Hematopoietic multipotent progenitor cell treated with erythropoietin and hydrocortisone succinate and interleukin-3 and kit ligand, for 17 days (in vitro differentiated cells): ENCODE results near the gene CFAP99.
"Not testable (repeated sequence)": the region's sequence is repeated elsewhere in the genome, so short reads cannot be mapped to it uniquely, and the experiment has no call there.

ENCODE experiments used
- DNase-seq: peaks from one replicate; pipeline ENCODE4 v3.0.0-alpha.2; 2015; ENCODE audit warnings: low spot score

Gene CFAP99

GRCh38 chr4:2429945-2430757 is 11.4 kb downstream of the CFAP99 start:
- not testable (repeated sequence) for DNase-seq

- DNase-seq, result no peak
These were observed 13.2 kb downstream of the CFAP99 start for GRCh38 chr4:2432004-2432403.

DNA sequence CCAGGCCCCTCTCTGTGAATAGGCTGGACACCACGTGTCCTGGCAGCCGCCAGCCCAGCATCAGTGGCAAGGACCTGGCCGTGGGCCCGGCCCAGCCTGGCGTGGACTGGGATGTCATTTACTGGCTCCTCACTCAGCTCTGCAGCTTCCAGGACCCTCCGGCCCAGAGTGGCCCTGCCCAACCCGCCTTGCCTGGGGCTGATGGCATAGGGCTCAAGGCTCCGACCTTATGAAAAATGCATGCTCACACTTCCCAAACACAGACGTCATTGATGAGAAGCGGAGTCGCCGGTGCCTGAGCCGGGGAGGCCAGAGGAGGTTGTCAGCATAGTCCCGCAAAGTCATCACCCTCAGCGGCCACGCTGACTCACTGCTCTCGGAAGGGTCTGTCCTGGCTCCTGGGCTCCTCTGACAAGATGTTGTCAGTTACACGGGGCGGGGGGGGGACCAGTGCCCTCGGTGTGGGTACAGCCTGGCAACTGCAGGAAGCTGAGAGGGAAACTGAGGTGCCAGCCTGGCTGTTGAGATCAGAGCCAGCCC is 14.3 kb downstream of the CFAP99 start:
- DNase-seq, result no peak

- DNase-seq, result no peak
These were observed 15.0 kb downstream of the CFAP99 start for GRCh38 chr4:2433609-2434350.

GRCh38 chr4:2434420-2434819 is 15.7 kb downstream of the CFAP99 start:
- no peak for DNase-seq

DNA sequence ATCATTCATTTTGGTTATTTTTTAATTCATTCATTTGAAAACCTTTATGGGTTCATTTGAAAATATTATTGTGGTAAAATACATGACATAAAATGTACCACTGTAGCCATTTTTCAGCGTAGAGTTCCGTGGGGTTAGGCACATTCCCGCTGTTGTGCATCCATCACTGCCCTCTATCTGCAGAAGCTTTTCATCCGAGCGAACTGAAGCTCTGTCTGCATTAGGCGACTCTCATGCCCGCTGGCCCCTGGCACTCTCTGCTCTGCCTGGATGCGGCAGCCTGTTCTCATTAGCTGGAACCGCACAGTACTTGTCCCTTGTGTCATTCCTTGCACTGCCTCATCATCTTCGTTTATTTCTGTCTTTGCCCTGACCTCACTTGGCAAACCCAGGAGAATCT is 17.5 kb downstream of the CFAP99 start:
- no peak for DNase-seq

GRCh38 chr4:2436761-2437474 is 18.2 kb downstream of the CFAP99 start:
- DNase-seq, result no peak

DNA sequence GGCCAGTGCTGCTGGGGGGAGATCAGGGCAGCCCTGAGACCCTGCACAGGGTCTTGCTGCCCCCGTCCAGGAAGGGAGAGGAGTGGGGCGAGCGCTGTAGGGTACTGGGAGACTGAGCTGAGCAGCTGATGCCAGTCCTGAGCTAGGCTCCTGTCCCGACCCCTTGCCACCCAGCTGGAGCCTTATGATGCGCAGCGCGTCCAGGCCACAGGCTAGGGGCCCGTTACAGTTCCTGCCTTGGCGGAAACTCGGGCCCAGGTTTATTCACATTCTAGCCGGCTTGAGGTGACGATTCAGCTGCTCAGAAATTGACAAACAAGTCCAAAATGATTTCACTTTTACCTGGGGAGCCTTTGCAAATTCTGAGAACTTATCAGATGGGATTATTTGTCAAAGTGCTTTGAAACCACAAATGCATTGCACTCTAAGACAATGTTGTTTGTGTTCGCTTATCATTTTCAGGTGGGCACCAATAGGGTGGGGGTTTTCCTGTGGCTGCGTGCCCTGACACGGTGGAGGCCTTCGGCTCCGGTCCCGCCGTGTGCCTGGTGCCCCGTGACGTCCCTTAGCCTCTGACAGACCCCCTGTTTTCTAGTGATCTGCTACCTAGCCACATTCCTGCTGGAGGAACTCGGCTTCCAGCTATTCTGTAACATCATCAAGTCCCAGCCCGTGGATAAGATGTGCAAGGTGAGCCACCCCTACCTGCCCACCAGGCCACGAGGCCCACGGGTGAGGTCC is 18.9 kb downstream of the CFAP99 start:
- no peak for DNase-seq

- DNase-seq, result no peak
These were observed 20.3 kb downstream of the CFAP99 start for GRCh38 chr4:2438822-2439718.

DNA sequence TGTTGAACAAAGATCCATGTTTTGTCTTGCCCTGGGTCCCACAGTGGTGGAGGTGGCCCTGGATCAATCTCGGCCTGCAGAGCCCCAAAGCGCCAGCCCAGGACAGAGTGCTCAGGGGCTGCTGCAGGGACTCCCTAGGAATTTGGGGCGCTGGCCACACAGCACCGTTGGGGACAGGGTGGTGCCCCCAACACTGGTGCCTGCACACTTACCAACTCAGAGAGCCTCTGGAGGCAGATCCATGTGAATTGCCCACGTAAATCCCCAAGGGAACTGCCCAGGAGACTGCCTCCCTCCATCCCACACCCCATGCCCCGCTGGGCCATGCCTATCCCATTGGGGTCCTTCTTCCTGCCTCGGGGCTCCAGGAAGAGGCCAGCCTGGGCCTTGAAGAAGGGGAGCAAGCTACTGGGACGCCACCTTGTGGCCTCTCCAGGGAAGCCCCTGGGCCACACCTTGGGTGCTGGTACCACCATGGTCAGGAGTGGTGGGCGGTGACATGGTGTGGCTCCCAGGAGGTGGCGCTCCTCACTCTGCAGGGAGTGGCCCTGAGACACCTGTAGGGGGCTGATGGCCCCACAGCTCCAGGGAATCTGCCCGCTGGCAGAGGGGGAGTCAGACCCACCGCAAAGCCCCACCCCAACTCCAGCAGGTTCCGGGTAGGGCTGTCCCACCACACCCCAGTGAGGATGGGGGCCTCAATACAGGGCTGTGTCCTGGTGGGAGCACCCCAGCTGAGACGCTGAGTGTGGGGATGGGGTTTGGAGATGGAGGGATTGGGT is 22.8 kb downstream of the CFAP99 start:
- peak; percentile 54 for DNase-seq

- DNase-seq, result no peak
These were observed 23.6 kb downstream of the CFAP99 start for GRCh38 chr4:2442175-2442993.

GRCh38 chr4:2443061-2443730 is 24.4 kb downstream of the CFAP99 start:
- no peak for DNase-seq

DNA sequence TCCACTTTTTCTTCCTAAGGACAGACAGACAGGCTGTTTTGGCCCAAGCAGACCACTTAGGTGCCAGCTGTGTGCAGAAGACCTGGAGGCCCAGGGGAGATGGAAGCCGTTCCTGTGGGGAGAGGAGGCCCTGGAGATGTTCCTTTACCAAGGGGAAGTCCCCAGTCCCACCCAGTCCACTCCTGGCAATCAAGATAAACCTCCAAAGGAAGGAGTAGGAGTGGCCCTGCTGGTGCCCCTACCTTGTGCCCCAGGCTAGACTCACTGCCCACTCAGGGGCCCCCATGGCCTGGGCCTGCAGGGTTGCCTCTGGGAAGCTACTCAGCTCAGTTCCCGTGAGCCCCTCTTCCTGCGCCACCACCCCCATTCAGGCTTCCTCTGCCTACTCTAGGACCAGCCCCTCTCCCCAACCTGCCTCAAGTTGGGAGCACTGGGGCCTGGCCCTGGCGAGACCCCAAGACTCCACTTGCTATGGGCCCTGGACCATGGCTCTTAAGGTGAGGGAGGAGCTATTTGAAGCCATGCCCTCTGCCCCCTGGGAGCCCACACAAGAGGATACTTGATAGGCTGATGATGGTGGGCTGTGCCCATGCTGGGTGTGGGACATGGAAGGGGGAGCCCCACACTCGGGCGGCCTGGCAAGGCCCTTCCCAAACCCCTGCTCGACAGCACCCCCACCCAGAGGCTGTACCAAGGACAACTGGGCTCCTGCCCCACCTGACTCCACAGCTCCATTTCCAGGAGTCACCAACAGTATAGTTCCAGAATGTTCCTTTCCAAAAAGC is 25.4 kb downstream of the CFAP99 start:
- no peak for DNase-seq

GRCh38 chr4:2445130-2445529 is 26.4 kb downstream of the CFAP99 start:
- DNase-seq, result no peak

GRCh38 chr4:2445571-2445970 is 26.8 kb downstream of the CFAP99 start:
- no peak for DNase-seq

DNA sequence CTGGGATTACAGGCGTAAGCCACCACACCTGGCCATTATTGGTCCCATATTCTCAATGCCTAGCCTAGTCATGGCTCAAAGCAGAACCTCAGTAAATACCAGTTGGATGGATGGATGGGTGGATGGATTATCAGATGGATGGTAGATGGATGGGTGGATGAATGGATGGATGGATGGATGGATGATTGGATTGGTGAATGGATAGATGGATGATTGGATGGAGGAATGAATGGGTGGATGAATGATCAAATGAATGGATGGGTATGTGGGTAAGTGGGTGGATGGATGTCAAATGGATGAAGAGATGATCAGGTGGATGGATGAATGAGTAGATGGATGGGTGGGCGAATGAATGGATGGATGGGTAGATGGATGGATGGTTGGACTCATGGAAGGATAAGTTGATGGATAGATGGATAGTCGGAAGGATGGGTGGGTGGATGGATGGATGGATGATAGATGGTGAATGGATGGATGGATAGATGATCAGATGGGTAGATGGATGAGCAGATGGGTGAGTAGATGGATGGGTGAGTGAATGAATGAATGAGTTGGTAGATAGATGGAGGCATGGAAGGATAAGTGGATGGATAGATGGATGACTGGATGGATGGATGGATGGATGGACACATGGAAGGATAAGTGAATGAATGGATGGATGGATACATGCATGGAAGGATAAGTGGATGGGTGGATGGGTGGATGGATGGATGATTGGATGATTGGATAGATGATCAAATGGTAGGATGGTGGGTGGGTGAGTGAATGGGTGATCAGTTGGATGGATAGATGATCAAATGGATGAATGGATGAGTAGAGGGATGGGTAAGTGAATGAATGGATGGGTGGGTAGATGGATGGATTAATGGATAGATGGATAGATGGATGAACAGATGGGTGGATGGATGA is 28.2 kb downstream of the CFAP99 start:
- no peak for DNase-seq

- no peak for DNase-seq
These were observed 29.8 kb downstream of the CFAP99 start for GRCh38 chr4:2448589-2448988.
